ENCODE results near the gene LRRTM4. TPM values are rescaled to one million over a fixed set of nuclear protein-coding genes. Genes with fewer than 3 reads are reported as not detected.

LRRTM4 gene
- polyA plus RNA-seq, 2 of the 4 experiments (the other 2 are of a cell fraction), result 0.03 TPM; not detected in 1

DNA sequence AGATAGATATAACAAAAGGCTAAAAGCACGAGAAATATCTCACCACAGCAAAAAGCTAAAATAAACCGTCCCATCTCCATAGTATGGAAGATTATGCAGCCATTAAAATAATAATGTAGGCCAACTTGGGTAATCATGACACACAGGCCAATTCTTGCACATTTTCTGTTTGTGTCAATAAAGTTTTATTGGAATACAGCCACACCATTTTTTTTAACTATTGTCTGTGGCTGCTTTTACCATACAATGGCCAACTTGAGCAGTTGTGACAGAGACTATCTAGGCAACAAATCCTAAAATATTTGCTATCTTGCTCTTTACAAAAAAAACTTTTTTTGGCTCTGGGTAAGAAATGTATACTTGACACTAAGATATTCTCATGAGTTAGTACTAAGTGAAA, 212.5 kb downstream of the LRRTM4 start:
- CTCF ChIA-PET, result no interaction called here
- WGBS (ENCODE audit: missing lambda C conversion rate), result 1% methylated on average over 2 of the region's 2 CpGs

DNA sequence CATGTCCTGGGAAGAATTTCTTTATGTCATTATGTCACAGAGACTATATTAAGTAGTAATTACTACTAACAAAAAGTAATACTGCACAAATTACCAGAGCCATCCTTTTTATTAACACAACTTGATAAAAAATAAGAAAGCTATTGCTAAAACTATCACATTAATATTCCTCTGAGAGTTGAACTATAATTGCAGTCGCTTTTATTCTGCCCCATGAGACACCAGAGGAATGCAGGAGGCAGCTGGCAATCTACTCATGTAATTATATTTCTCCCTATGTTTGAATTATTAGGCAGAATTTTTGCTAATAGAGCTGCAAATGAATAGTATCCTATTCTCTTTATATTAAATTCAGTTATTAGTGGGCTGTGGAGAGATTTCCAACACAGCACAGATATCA, 220.7 kb downstream of the LRRTM4 start:
- 0 out of 3 replicates have a peak, but pooled peaks cover 3% of the 10 kb centered on the region for H3K9me3 ChIP-seq
- H3K4me2 ChIP-seq, result no peak overlapping the region
- TF ChIP-seq NR3C1 (IDR thresholded peaks at IDR 0.05) (no peak), MYC (IDR thresholded peaks at IDR 0.05; ENCODE audit: borderline replicate concordance, low read length) (no peak), SMC3 (IDR thresholded peaks at IDR 0.05) (no peak), GATA3 (IDR thresholded peaks at IDR 0.05; ENCODE audit: borderline replicate concordance) (no peak), CHD4 (IDR thresholded peaks at IDR 0.05; ENCODE audit: borderline replicate concordance) (no peak), MAZ (IDR thresholded peaks at IDR 0.05; ENCODE audit: borderline replicate concordance, low read depth, low read length) (no peak), RFX5 (IDR thresholded peaks at IDR 0.05) (no peak), ZNF302 (CRISPR knock-in tag; IDR thresholded peaks at IDR 0.05) (no peak), HOXB5 (CRISPR knock-in tag; IDR thresholded peaks at IDR 0.05) (no peak), POLR2AphosphoS2 (conservative IDR thresholded peaks at IDR 0.05; ENCODE audit: low read length) (no peak)
- TF ChIP-seq, protein P1, sequence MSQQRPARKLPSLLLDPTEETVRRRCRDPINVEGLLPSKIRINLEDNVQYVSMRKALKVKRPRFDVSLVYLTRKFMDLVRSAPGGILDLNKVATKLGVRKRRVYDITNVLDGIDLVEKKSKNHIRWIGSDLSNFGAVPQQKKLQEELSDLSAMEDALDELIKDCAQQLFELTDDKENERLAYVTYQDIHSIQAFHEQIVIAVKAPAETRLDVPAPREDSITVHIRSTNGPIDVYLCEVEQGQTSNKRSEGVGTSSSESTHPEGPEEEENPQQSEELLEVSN (IDR thresholded peaks at IDR 0.05; ENCODE audit: borderline replicate concordance, low read depth), result no peak
- TF ChIP-seq, protein P2, sequence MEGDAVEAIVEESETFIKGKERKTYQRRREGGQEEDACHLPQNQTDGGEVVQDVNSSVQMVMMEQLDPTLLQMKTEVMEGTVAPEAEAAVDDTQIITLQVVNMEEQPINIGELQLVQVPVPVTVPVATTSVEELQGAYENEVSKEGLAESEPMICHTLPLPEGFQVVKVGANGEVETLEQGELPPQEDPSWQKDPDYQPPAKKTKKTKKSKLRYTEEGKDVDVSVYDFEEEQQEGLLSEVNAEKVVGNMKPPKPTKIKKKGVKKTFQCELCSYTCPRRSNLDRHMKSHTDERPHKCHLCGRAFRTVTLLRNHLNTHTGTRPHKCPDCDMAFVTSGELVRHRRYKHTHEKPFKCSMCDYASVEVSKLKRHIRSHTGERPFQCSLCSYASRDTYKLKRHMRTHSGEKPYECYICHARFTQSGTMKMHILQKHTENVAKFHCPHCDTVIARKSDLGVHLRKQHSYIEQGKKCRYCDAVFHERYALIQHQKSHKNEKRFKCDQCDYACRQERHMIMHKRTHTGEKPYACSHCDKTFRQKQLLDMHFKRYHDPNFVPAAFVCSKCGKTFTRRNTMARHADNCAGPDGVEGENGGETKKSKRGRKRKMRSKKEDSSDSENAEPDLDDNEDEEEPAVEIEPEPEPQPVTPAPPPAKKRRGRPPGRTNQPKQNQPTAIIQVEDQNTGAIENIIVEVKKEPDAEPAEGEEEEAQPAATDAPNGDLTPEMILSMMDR (IDR thresholded peaks at IDR 0.05), result no peak
- no peak overlapping the region for H3K4me3 ChIP-seq
- DNase-seq (ENCODE audit: low read depth in 1 of 2, low spot score in 1 of 2), result no peak
- ChIA-PET POLR2A (no interaction called here), CTCF (no interaction called here)
- no peaks in the 10 kb centered on the region for H3K4me1 ChIP-seq
- ATAC-seq, result no peak
- FAIRE-seq, result no peak
- 0% methylated on average over 1 of the region's 1 CpG for WGBS (ENCODE audit: missing lambda C conversion rate)
- no peak overlapping the region for H3K27ac ChIP-seq

More for the DNA sequence above, 212.5 kb downstream of the LRRTM4 start:
- FAIRE-seq (no peak), DNase-seq (ENCODE audit: low read depth in 1 of 2, low spot score in 1 of 2) (no peak), ATAC-seq (no peak)
- Histone ChIP-seq H3K4me1 (no peaks in the 10 kb centered on the region), H3K27ac (no peak overlapping the region), H3K9me3 (peaks cover 2% of the 10 kb centered on the region; the same call in 1 of the 3 replicates), H3K4me2 (no peak overlapping the region), H3K4me3 (no peak overlapping the region)
- TF ChIP-seq ZC3H11A (IDR thresholded peaks at IDR 0.05) (no peak), HOXB13 (CRISPR knock-in tag; IDR thresholded peaks at IDR 0.05; ENCODE audit: low read depth) (no peak), NFE2L2 (conservative IDR thresholded peaks at IDR 0.05; ENCODE audit: low read length) (no peak), SMC3 (IDR thresholded peaks at IDR 0.05) (no peak), POLR2A (IDR thresholded peaks at IDR 0.05; ENCODE audit: low read length) (no peak)
- TF ChIP-seq, protein P1 (IDR thresholded peaks at IDR 0.05; ENCODE audit: borderline replicate concordance, low read depth), result no peak
- POLR2A ChIA-PET, result no interaction called here

DNA sequence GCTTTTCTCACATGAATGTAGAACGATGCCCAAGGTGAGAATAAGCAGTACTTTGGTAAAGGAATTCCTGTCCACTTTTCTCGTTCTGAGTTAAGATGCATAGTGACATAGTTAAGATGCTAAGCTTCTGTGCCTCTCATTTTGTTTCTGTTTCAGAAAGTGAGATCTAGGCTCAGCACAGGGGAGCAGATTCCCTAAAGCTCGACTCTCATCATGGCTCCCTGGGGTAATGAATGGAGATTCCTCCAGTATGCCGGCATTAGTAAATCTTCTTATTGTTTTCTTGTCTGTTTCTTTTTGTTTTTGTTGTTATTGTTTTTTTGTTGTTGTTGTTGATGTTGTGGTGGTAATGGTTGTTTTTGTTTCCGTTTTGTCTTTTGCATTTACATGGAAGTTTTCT, 225.4 kb downstream of the LRRTM4 start:
- H3K4me2 ChIP-seq, result no peak overlapping the region
- no peak overlapping the region for H3K27ac ChIP-seq
- ChIA-PET POLR2A (no interaction called here), CTCF (no interaction called here)
- no peaks in the 10 kb centered on the region for H3K4me1 ChIP-seq
- FAIRE-seq, result no peak
- ATAC-seq, result no peak
- 11% methylated on average over 5 of the region's 5 CpGs for WGBS (ENCODE audit: missing lambda C conversion rate)
- H3K9me3 ChIP-seq, result 0 out of 3 replicates have a peak, but pooled peaks cover 3% of the 10 kb centered on the region
- H3K4me3 ChIP-seq, result no peak overlapping the region
- no peak for DNase-seq (ENCODE audit: low read depth in 1 of 2, low spot score in 1 of 2)
- TF ChIP-seq, protein P3, sequence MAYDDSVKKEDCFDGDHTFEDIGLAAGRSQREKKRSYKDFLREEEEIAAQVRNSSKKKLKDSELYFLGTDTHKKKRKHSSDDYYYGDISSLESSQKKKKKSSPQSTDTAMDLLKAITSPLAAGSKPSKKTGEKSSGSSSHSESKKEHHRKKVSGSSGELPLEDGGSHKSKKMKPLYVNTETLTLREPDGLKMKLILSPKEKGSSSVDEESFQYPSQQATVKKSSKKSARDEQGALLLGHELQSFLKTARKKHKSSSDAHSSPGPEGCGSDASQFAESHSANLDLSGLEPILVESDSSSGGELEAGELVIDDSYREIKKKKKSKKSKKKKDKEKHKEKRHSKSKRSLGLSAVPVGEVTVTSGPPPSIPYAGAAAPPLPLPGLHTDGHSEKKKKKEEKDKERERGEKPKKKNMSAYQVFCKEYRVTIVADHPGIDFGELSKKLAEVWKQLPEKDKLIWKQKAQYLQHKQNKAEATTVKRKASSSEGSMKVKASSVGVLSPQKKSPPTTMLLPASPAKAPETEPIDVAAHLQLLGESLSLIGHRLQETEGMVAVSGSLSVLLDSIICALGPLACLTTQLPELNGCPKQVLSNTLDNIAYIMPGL (CRISPR knock-in tag; IDR thresholded peaks at IDR 0.05; ENCODE audit: borderline replicate concordance), result no peak
- TF ChIP-seq HOXA7 (CRISPR knock-in tag; IDR thresholded peaks at IDR 0.05) (no peak), CHD4 (IDR thresholded peaks at IDR 0.05; ENCODE audit: borderline replicate concordance) (no peak), TFCP2L1 (CRISPR knock-in tag; IDR thresholded peaks at IDR 0.05) (no peak), RARB (CRISPR knock-in tag; IDR thresholded peaks at IDR 0.05) (no peak), BHLHE40 (IDR thresholded peaks at IDR 0.05; ENCODE audit: low read depth, low read length) (no peak), RNF2 (IDR thresholded peaks at IDR 0.05; ENCODE audit: borderline replicate concordance, low read depth) (no peak), HDAC2 (IDR thresholded peaks at IDR 0.05) (no peak), SREBF2 (IDR thresholded peaks at IDR 0.05) (no peak), KDM5A (IDR thresholded peaks at IDR 0.05) (no peak), POLR2AphosphoS2 (conservative IDR thresholded peaks at IDR 0.05; ENCODE audit: low read length) (no peak), HEYL (CRISPR knock-in tag; IDR thresholded peaks at IDR 0.05) (no peak), NR3C1 (IDR thresholded peaks at IDR 0.05) (no peak), PHF8 (IDR thresholded peaks at IDR 0.05; ENCODE audit: borderline replicate concordance, low read depth) (no peak), SMC3 (IDR thresholded peaks at IDR 0.05) (no peak), EP300 (IDR thresholded peaks at IDR 0.05) (no peak)
- TF ChIP-seq, protein P4, sequence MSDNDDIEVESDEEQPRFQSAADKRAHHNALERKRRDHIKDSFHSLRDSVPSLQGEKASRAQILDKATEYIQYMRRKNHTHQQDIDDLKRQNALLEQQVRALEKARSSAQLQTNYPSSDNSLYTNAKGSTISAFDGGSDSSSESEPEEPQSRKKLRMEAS (IDR thresholded peaks at IDR 0.05), result no peak
- TF ChIP-seq, protein P1 (IDR thresholded peaks at IDR 0.05; ENCODE audit: borderline replicate concordance, low read depth), result no peak
- TF ChIP-seq, protein P5, sequence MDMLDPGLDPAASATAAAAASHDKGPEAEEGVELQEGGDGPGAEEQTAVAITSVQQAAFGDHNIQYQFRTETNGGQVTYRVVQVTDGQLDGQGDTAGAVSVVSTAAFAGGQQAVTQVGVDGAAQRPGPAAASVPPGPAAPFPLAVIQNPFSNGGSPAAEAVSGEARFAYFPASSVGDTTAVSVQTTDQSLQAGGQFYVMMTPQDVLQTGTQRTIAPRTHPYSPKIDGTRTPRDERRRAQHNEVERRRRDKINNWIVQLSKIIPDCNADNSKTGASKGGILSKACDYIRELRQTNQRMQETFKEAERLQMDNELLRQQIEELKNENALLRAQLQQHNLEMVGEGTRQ (IDR thresholded peaks at IDR 0.05), result no peak
